Superior temporal gyrus (tissue), 1 donor: ENCODE data around the gene UBA6.

Experiments used
- DNase-seq: peaks from one replicate; pipeline ENCODE4 v3.0.0-alpha.2; 2016; ENCODE audit errors: extremely low spot score

The UBA6 gene

GRCh38 chr4:67576059-67576466, 124.9 kb downstream of the UBA6 start:
- no peak for DNase-seq

- no peak for DNase-seq
Observed at GRCh38 chr4:67575232-67576058, 125.5 kb downstream of the UBA6 start.

GRCh38 chr4:67573193-67573592, 127.8 kb downstream of the UBA6 start:
- no peak for DNase-seq

- no peak for DNase-seq
Observed at GRCh38 chr4:67571975-67572374, 129.0 kb downstream of the UBA6 start.

GRCh38 chr4:67570537-67570936, 130.4 kb downstream of the UBA6 start:
- no peak for DNase-seq

GRCh38 chr4:67568820-67569219, 132.1 kb downstream of the UBA6 start:
- no peak for DNase-seq

GRCh38 chr4:67566335-67566734, 134.6 kb downstream of the UBA6 start:
- DNase-seq: no peak

GRCh38 chr4:67565284-67565683, 135.7 kb downstream of the UBA6 start:
- DNase-seq: no peak
